Measurements from ENCODE around the gene GSTO2.

- TF ChIP-seq CTCF (IDR thresholded peaks at IDR 0.05) (no peak), POLR2A (IDR thresholded peaks at IDR 0.05) (no peak)
Observed at GRCh38 chr10:104328646-104328895, 59.6 kb downstream of the GSTO2 start.
